ENCODE results near the gene PLA2G12B. TPM values are rescaled to one million over a fixed set of nuclear protein-coding genes. Genes with fewer than 3 reads are reported as not detected.

The PLA2G12B gene
- total and polyA plus RNA-seq, 2 of the 8 experiments (the other 6 are each of a cell fraction or from before 2014, with no cell fraction given): not detected

- TF ChIP-seq PHF8 (conservative IDR thresholded peaks at IDR 0.05; ENCODE audit: low read depth, low read length) (no peak), YY1 (IDR thresholded peaks at IDR 0.05; ENCODE audit: low read depth, low read length) (no peak), CTBP2 (IDR thresholded peaks at IDR 0.05; ENCODE audit: borderline replicate concordance, insufficient read depth, insufficient read length, low read length) (no peak), POU5F1 (IDR thresholded peaks at IDR 0.05; ENCODE audit: low read depth, low read length) (no peak), NRF1 (IDR thresholded peaks at IDR 0.05; ENCODE audit: low read depth, low read length) (no peak)
These were observed 56.0 kb downstream of the PLA2G12B start (continued) for GRCh38 chr10:72898616-72899015.

Data from H1 (cell line).